ENCODE results near the gene CPEB3. TPM values are rescaled to one million over a fixed set of nuclear protein-coding genes. Genes with fewer than 3 reads are reported as not detected.
"Not testable (repeated sequence)": the region's sequence is repeated elsewhere in the genome, so short reads cannot be mapped to it uniquely, and the experiment has no call there.

CPEB3 gene
- total RNA-seq, 1 experiment from 2014 or later, result 1.1 TPM

- no peaks in the 10 kb centered on the region for H3K27me3 ChIP-seq (replicated peaks; ENCODE audit: insufficient read depth, low read depth, low read length, poor library complexity)
- intact Hi-C loops (cut with micrococcal nuclease; ENCODE audit: unreplicated experiment), result no loop called here
- no peak overlapping the region for H3K4me3 ChIP-seq (ENCODE audit: low read depth, low read length, poor library complexity, severe bottlenecking)
- no peaks in the 10 kb centered on the region for H3K9me3 ChIP-seq (ENCODE audit: low read depth, low read length, poor library complexity, severe bottlenecking)
- BruUV-seq (replicated peaks), result no TSS peak
- no peaks in the 10 kb centered on the region for H3K4me1 ChIP-seq (ENCODE audit: insufficient read depth, low read length, poor library complexity, severe bottlenecking)
- no peak for TF ChIP-seq CTCF (conservative IDR thresholded peaks at IDR 0.05; ENCODE audit: low read depth, low read length)
- TF ChIP-seq EZH2 (IDR thresholded peaks at IDR 0.05; ENCODE audit: borderline replicate concordance, low read depth, low read length, poor library complexity, severe bottlenecking), result no peak
- no peak overlapping the region for H3K27ac ChIP-seq (ENCODE audit: low read depth, low read length, poor library complexity, severe bottlenecking)
- ChIA-PET POLR2A (ENCODE audit: low non-redundant PET) (no interaction called here), CTCF (no interaction called here)
- H3K36me3 ChIP-seq (ENCODE audit: insufficient read depth, low read length, poor library complexity, severe bottlenecking), result no peaks in the 10 kb centered on the region
- no peak for DNase-seq (ENCODE audit: low spot score)
Measured at GRCh38 chr10:92146107-92146506, 144.8 kb downstream of the CPEB3 start.

- H3K27me3 ChIP-seq (replicated peaks; ENCODE audit: insufficient read depth, low read depth, low read length, poor library complexity), result no peaks in the 10 kb centered on the region
- CTCF ChIA-PET, result no interaction called here
- H3K4me1 ChIP-seq (ENCODE audit: insufficient read depth, low read length, poor library complexity, severe bottlenecking), result no peaks in the 10 kb centered on the region
- no peak for DNase-seq (ENCODE audit: low spot score)
- H3K4me3 ChIP-seq (ENCODE audit: low read depth, low read length, poor library complexity, severe bottlenecking), result no peak overlapping the region
- intact Hi-C loops (cut with micrococcal nuclease; ENCODE audit: unreplicated experiment), result no loop called here
- BruUV-seq (replicated peaks), result no TSS peak
- POLR2A ChIA-PET (ENCODE audit: low non-redundant PET), result no interaction called here
- no peaks in the 10 kb centered on the region for H3K36me3 ChIP-seq (ENCODE audit: insufficient read depth, low read length, poor library complexity, severe bottlenecking)
- no peaks in the 10 kb centered on the region for H3K9me3 ChIP-seq (ENCODE audit: low read depth, low read length, poor library complexity, severe bottlenecking)
- TF ChIP-seq EZH2 (IDR thresholded peaks at IDR 0.05; ENCODE audit: borderline replicate concordance, low read depth, low read length, poor library complexity, severe bottlenecking) (no peak), CTCF (conservative IDR thresholded peaks at IDR 0.05; ENCODE audit: low read depth, low read length) (no peak)
- no peak overlapping the region for H3K27ac ChIP-seq (ENCODE audit: low read depth, low read length, poor library complexity, severe bottlenecking)
Measured at GRCh38 chr10:92142949-92143348, 147.9 kb downstream of the CPEB3 start.

- intact Hi-C loops (cut with micrococcal nuclease; ENCODE audit: unreplicated experiment), result no loop called here
- Histone ChIP-seq H3K4me3 (ENCODE audit: low read depth, low read length, poor library complexity, severe bottlenecking) (no peak overlapping the region), H3K27me3 (replicated peaks; ENCODE audit: insufficient read depth, low read depth, low read length, poor library complexity) (no peaks in the 10 kb centered on the region), H3K27ac (ENCODE audit: low read depth, low read length, poor library complexity, severe bottlenecking) (no peak overlapping the region), H3K36me3 (ENCODE audit: insufficient read depth, low read length, poor library complexity, severe bottlenecking) (no peaks in the 10 kb centered on the region), H3K4me1 (ENCODE audit: insufficient read depth, low read length, poor library complexity, severe bottlenecking) (no peaks in the 10 kb centered on the region), H3K9me3 (ENCODE audit: low read depth, low read length, poor library complexity, severe bottlenecking) (no peaks in the 10 kb centered on the region)
- TF ChIP-seq CTCF (conservative IDR thresholded peaks at IDR 0.05; ENCODE audit: low read depth, low read length) (no peak), EZH2 (IDR thresholded peaks at IDR 0.05; ENCODE audit: borderline replicate concordance, low read depth, low read length, poor library complexity, severe bottlenecking) (no peak)
- DNase-seq (ENCODE audit: low spot score), result no peak
- ChIA-PET POLR2A (ENCODE audit: low non-redundant PET) (no interaction called here), CTCF (no interaction called here)
- BruUV-seq (replicated peaks), result no TSS peak
Measured at GRCh38 chr10:92142512-92142911, 148.4 kb downstream of the CPEB3 start.

- CTCF ChIA-PET; DNase-seq (ENCODE audit: low spot score); POLR2A ChIA-PET (ENCODE audit: low non-redundant PET): not testable (repeated sequence)
Measured at GRCh38 chr10:92141147-92141546, 149.7 kb downstream of the CPEB3 start.

GRCh38 chr10:92134049-92134448 lies 156.8 kb downstream of the CPEB3 start:
- POLR2A ChIA-PET (ENCODE audit: low non-redundant PET), result not testable (repeated sequence)

More at GRCh38 chr10:92141147-92141546, 149.7 kb downstream of the CPEB3 start:
- H3K9me3 ChIP-seq (ENCODE audit: low read depth, low read length, poor library complexity, severe bottlenecking); H3K27me3 ChIP-seq (replicated peaks; ENCODE audit: insufficient read depth, low read depth, low read length, poor library complexity); H3K36me3 ChIP-seq (ENCODE audit: insufficient read depth, low read length, poor library complexity, severe bottlenecking); H3K4me1 ChIP-seq (ENCODE audit: insufficient read depth, low read length, poor library complexity, severe bottlenecking); intact Hi-C loops (cut with micrococcal nuclease; ENCODE audit: unreplicated experiment); H3K27ac ChIP-seq (ENCODE audit: low read depth, low read length, poor library complexity, severe bottlenecking); H3K4me3 ChIP-seq (ENCODE audit: low read depth, low read length, poor library complexity, severe bottlenecking); BruUV-seq (replicated peaks): not testable (repeated sequence)

More at GRCh38 chr10:92134049-92134448, 156.8 kb downstream of the CPEB3 start:
- H3K36me3 ChIP-seq (ENCODE audit: insufficient read depth, low read length, poor library complexity, severe bottlenecking); H3K9me3 ChIP-seq (ENCODE audit: low read depth, low read length, poor library complexity, severe bottlenecking); intact Hi-C loops (cut with micrococcal nuclease; ENCODE audit: unreplicated experiment); CTCF ChIA-PET; BruUV-seq (replicated peaks); H3K4me3 ChIP-seq (ENCODE audit: low read depth, low read length, poor library complexity, severe bottlenecking); H3K27me3 ChIP-seq (replicated peaks; ENCODE audit: insufficient read depth, low read depth, low read length, poor library complexity); H3K4me1 ChIP-seq (ENCODE audit: insufficient read depth, low read length, poor library complexity, severe bottlenecking); H3K27ac ChIP-seq (ENCODE audit: low read depth, low read length, poor library complexity, severe bottlenecking); DNase-seq (ENCODE audit: low spot score): not testable (repeated sequence)
